Kidney (tissue), 14 donors: Measurements from ENCODE around the gene KCNIP1. TPM values are rescaled to one million over a fixed set of nuclear protein-coding genes. Genes with fewer than 3 reads are reported as not detected.

Source experiments
- DNase-seq, 5 donors: peaks; one replicate each; pipeline ENCODE4 v3.0.0-alpha.2; 2013 to 2020
- FAIRE-seq: peaks from 2 replicates; lab custom pipeline; 2012; peaks lifted over from hg19 to GRCh38; lab: Jason Lieb, UNC
- H3K27ac ChIP-seq, 2 donors: one replicate each; pipeline ENCODE4 v1.7.0; 2013; ENCODE audit warnings: low read depth in 2 of 2, low read length in 2 of 2, inconsistent platforms in 1 of 2
- H3K27me3 ChIP-seq: one replicate; pipeline ENCODE4 v1.7.1; 2013; ENCODE audit warnings: low read length, inconsistent platforms; ENCODE audit not compliant: control insufficient read depth, insufficient read depth
- H3K36me3 ChIP-seq, 3 donors: one replicate each; pipeline versions ENCODE4 v1.7.0 to v1.7.1; 2013; ENCODE audit warnings: low read length in 3 of 3, control low read depth in 1 of 3, inconsistent platforms in 1 of 3; ENCODE audit not compliant: insufficient read depth in 3 of 3, control insufficient read depth in 2 of 3
- H3K4me1 ChIP-seq, 3 donors: one replicate each; pipeline versions ENCODE4 v1.7.0 to v1.7.1; 2013; ENCODE audit warnings: low read length in 3 of 3, inconsistent platforms in 1 of 3, low read depth in 1 of 3; ENCODE audit not compliant: control insufficient read depth in 2 of 3, insufficient read depth in 2 of 3
- H3K4me3 ChIP-seq, 3 donors: one replicate each; pipeline versions ENCODE4 v1.7.0 to v1.8.1; 2013; ENCODE audit warnings: low read length in 3 of 3, control low read depth in 1 of 3, inconsistent platforms in 1 of 3
- H3K9ac ChIP-seq, 3 donors: one replicate each; pipeline versions ENCODE4 v1.7.0 to v1.7.1; 2013; ENCODE audit warnings: low read length in 3 of 3, control low read depth in 1 of 3, inconsistent platforms in 1 of 3
- H3K9me3 ChIP-seq, 3 donors: one replicate each; pipeline versions ENCODE4 v1.7.0 to v1.7.1; 2013; ENCODE audit warnings: low read length in 3 of 3, control low read depth in 1 of 3, inconsistent platforms in 1 of 3; ENCODE audit not compliant: control insufficient read depth in 2 of 3, insufficient read depth in 1 of 3
- intact Hi-C: fragments of 100-400 bp; cut with DNase I; formaldehyde crosslinking; loops from one replicate; pipeline ENCODE4 v1.11.1; 2022
- polyA plus RNA-seq: library from polyadenylated mRNA; stranded (reverse); fragments of 350-450 nt; fragmentation: Illumina TruSeq; extraction: RNeasy Lipid Tissue Mini Kit (QIAGEN cat#74804); gene quantifications from one replicate; pipeline ENCODE4 v1.2.3, GENCODE V29; 2014; ENCODE audit warnings: low read depth, low replicate concordance; ENCODE audit not compliant: insufficient read depth
- total RNA-seq: library from RNA; stranded (reverse); fragmentation: NEBNext Ultra II Directional; extraction: Animal tissue kit (Norgen Biotek cat#: 25700); gene quantifications from one replicate; pipeline ENCODE4 v1.2.1, GENCODE V29; 2021
- TF ChIP-seq, protein P1 (sequence below): IDR thresholded peaks from 3 replicates; pipeline ENCODE4 v1.5.1; 2012; ENCODE audit warnings: mild to moderate bottlenecking, moderate library complexity, borderline replicate concordance; ENCODE audit not compliant: insufficient read depth; ENCODE audit errors: extremely low read depth
- donor health status: control.
- donor health status: control.
- donor health status: control.
- donor health status: control.
- donor health status: control.
- donor health status: DM: yes; HTN: yes; CAD: no.
- donor health status: Normal renal cell carcinoma (clear cell type).

Gene KCNIP1
- total and polyA plus RNA-seq, 2 donors from 2014 or later = 1.8 to 3.1 TPM

DNA sequence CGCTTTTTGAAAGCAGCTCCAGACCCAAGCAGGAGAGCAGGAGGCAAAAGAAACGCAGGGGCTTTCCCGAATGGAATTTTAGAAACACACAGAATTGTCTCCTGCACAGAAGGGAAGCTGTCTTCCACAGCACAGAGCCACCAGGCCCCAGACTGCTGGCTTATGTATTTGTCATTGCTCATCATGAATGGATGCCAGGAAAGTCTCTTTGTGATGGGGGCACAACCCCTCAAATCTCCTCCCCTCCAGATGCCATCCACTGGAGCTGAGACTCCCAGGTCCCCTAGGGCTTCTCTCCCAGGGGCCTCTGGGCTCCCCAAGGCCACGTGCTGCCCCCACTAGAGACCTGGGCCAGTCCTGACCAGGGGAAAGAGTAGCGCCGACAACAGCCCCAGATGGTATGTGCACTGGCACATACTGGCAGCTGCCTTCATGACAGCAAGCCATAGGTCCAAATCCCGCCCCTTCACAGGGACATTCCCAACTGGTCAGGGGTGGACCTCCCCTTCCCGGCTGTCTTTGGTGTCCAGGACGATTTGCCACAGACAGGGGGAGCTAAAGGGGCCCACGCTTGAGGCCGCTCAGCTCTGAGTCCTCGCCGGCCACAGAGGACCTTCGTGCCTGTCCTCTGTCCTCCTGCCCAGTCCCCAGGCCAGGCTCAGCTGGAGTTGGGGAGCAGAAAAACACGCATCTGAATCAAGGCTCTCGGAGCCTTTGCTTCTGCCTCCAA is 127.8 kb downstream of the KCNIP1 start:
- Histone ChIP-seq H3K9ac (no peak overlapping the region), H3K27ac (no peak overlapping the region), H3K4me3 (no peak overlapping the region), H3K36me3 (no peaks in the 10 kb centered on the region), H3K27me3 (no peaks in the 10 kb centered on the region), H3K9me3 (no peaks in the 10 kb centered on the region), H3K4me1 (peaks cover 0 to 10% (median 10%) of the 10 kb centered on the region in 3 donors)
- TF ChIP-seq, protein P1, sequence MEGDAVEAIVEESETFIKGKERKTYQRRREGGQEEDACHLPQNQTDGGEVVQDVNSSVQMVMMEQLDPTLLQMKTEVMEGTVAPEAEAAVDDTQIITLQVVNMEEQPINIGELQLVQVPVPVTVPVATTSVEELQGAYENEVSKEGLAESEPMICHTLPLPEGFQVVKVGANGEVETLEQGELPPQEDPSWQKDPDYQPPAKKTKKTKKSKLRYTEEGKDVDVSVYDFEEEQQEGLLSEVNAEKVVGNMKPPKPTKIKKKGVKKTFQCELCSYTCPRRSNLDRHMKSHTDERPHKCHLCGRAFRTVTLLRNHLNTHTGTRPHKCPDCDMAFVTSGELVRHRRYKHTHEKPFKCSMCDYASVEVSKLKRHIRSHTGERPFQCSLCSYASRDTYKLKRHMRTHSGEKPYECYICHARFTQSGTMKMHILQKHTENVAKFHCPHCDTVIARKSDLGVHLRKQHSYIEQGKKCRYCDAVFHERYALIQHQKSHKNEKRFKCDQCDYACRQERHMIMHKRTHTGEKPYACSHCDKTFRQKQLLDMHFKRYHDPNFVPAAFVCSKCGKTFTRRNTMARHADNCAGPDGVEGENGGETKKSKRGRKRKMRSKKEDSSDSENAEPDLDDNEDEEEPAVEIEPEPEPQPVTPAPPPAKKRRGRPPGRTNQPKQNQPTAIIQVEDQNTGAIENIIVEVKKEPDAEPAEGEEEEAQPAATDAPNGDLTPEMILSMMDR = no peak
- FAIRE-seq = no peak
- peak in 4 of 5 donors; percentile 39 to 65 (median 54) for DNase-seq
- intact Hi-C loops = loop anchor here (10.0 kb wide), 1 partner anchor 163 kb away; no protein-coding TSS in a partner anchor

DNA sequence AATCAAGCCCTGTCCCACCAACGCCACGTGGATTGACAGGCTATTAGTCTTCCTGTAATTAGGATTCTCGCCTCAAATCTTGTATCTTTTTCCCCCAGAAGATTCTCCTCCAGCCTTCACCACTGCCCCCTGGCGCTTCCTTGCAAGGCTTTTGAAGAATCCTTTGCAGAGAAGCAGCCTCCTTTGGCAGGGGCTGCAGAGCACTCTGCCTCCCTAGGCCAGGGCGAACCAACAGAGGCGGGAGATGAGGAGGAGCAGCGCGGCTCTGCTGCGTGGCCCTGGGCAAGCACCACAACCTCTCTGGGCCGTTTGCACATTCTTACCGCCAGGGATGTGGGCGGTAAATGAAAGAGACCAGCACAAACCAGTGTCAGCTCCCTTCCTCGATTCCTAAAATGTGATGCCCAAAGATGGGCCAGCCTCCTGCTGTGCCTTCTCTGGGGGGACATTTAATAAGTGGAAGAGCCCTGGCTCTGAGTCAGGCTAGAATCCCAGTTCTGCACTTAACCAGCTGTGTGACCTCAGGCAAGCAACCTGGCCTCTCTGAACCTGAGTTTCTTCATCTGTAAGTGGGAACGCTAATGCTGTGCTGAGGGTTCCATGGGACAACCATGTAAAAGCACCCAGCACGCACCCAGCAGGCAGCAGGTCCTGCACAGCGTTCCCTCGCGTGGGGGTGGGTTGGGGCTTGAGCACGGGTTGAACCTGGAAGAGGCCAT is 128.6 kb downstream of the KCNIP1 start:
- H3K36me3 ChIP-seq = no peaks in the 10 kb centered on the region
- no peak for FAIRE-seq
- peak overlapping the region in 1 of 3 donors; percentile 30 for H3K4me3 ChIP-seq
- TF ChIP-seq, protein P1 = no peak
- no peaks in the 10 kb centered on the region for H3K9me3 ChIP-seq
- peak in 2 of 5 donors; percentile 29 to 45 for DNase-seq
- H3K27me3 ChIP-seq = no peaks in the 10 kb centered on the region
- intact Hi-C loops = loop anchor here (10.0 kb wide), 1 partner anchor 162 kb away; no protein-coding TSS in a partner anchor
- peak overlapping the region in 1 of 3 donors; percentile 36 for H3K9ac ChIP-seq
- H3K4me1 ChIP-seq = peaks cover 0 to 10% (median 10%) of the 10 kb centered on the region in 3 donors
- H3K27ac ChIP-seq = peak overlapping the region in 1 of 2 donors; percentile 64

DNA sequence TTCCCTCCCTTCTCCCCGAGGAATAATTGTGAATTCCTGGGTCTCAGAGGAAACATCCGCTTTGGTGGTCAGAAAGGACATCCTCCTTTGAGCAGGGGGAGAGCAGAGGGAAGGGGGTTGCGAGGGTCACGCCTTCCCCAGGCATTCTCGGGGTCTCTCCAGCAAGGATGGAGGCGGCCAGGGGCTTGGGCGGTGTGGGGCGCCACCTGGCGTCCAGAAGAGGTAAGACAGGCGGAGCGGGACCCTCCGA is 129.1 kb downstream of the KCNIP1 start:
- peak overlapping the region; percentile 64 to 87 for H3K27ac ChIP-seq
- FAIRE-seq (no peak), DNase-seq (peak in 4 of 5 donors; percentile 89 to 93 (median 91))
- TF ChIP-seq, protein P1 = peak; percentile 92
- H3K4me1 ChIP-seq = peaks cover 0 to 10% (median 10%) of the 10 kb centered on the region in 3 donors
- H3K36me3 ChIP-seq = no peaks in the 10 kb centered on the region
- peak overlapping the region in 1 of 3 donors; percentile 36 for H3K9ac ChIP-seq
- H3K9me3 ChIP-seq = no peaks in the 10 kb centered on the region
- H3K27me3 ChIP-seq = no peaks in the 10 kb centered on the region
- H3K4me3 ChIP-seq = peak overlapping the region in 2 of 3 donors; percentile 30 to 37
- intact Hi-C loops = loop anchor here (10.0 kb wide), 1 partner anchor 162 kb away; no protein-coding TSS in a partner anchor
